Effector CD4-positive, alpha-beta T cell (primary cell): Measurements from ENCODE around the gene MBNL3.

Experiments
- DNase-seq: peaks from one replicate; pipeline ENCODE4 v3.0.0-alpha.2; 2020

The MBNL3 gene

GRCh38 chrX:132413459-132413858 is 75.4 kb downstream of the MBNL3 start:
- no peak for DNase-seq

GRCh38 chrX:132412208-132412607 is 76.6 kb downstream of the MBNL3 start:
- no peak for DNase-seq

DNA sequence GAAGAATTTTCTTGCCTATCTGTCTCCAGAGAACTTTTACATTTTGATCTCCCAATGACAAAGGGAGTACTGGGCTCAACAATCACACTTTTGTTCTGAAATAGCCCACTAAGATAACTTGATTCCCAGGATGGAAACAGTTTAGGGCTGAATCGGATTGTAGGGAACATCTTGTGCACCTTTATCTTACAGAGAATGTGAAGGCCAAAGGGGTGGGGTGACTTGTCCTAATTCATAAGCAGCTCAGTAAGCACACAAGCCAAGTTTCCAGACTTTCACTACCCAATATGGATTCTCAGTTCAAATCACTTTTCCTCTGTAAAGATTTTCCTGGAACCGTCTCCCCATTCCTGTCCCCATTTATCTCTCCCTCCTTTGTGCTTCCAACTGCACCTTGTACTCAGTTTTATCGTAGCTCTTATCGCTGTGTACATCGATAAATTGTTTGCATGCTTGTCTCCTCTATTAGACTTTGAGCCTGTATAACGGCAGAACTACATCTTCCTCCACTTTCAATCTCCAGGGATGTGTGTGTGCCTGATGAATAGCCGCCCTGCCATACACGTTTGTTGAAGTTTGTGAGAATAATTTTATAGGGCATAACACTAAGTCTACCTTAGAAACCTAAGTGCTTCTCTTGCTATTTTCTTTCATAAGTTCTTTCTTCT is 77.4 kb downstream of the MBNL3 start:
- no peak for DNase-seq

GRCh38 chrX:132409780-132410556 is 78.9 kb downstream of the MBNL3 start:
- no peak for DNase-seq

- DNase-seq: no peak
These were observed 81.1 kb downstream of the MBNL3 start for GRCh38 chrX:132407691-132408090.

DNA sequence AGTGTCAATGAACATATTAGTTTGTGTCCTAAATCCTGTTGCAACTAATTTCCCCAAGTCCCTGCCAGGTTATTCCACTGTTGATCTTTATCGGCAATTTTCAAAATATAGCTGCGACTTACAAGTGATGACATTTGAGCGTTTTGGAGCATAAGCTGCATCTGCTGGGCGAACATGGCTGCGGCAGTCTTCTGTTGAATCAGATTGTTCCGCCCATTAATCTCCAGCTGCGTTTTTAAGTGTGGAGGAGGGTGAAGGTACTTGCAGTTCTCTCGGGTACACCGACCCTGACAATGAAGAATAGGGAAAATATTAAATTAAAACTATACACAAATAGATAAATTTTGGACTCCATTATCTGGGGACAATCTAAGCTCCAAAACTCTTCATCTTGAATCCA is 82.7 kb downstream of the MBNL3 start:
- DNase-seq: no peak

DNA sequence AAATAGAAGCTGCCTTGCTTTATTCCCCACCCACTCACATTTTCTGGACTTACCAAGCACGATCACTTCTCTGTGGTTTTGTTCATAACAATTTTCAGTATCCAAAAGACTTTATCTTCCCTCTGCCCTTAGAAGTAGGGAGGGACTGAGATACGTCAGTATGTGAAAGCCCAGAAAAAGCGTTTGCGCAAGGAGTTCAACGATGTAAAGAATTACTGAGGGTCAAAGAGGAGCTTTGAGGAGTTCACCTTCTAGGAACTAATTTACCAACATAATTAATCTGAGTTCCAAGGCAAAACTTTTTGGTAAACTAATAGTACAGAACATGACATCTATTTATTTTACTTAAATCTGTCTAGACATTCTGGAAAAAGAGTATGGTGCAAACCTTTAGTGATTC is 84.6 kb downstream of the MBNL3 start:
- DNase-seq: no peak

GRCh38 chrX:132401935-132402334 is 86.9 kb downstream of the MBNL3 start:
- DNase-seq: no peak

DNA sequence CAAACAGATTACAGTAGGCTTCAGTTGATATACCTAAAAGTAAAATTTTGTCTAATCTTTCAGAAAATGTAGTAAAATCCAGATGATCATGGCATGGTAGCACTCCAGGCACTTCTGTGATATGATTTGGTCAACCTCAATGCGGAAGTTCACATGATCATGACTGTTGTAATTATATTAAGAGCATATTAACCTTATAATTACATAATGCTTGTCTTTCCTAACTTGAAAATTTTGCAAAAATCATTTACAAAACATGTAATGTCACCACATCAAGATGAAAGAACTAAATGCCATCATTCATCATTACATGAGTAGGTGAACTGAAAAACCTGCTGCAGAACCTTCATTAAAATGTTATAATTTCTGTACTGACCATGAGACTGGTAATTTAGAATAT is 88.1 kb downstream of the MBNL3 start:
- DNase-seq: no peak

DNA sequence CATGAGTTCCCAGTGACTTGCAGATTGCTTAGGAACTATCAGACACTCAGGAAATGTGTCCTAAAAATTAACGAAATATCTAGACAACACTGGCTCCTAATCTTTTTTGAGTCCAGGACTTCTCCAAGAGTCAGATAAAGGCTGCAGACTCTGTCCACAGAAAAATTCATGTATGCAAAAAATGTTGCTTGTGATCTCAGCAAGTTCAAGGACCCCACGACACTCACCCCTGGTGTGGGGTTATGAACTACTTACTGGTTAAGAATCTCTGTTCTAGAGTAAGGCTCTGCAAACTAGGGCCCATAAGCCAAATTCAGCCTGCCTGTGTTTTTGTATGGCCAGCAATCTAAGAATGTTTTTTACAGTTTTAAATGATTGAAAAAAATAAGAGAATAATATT is 93.2 kb downstream of the MBNL3 start:
- no peak for DNase-seq

GRCh38 chrX:132395026-132395425 is 93.8 kb downstream of the MBNL3 start:
- DNase-seq: no peak

GRCh38 chrX:132394591-132394990 is 94.2 kb downstream of the MBNL3 start:
- no peak for DNase-seq

DNA sequence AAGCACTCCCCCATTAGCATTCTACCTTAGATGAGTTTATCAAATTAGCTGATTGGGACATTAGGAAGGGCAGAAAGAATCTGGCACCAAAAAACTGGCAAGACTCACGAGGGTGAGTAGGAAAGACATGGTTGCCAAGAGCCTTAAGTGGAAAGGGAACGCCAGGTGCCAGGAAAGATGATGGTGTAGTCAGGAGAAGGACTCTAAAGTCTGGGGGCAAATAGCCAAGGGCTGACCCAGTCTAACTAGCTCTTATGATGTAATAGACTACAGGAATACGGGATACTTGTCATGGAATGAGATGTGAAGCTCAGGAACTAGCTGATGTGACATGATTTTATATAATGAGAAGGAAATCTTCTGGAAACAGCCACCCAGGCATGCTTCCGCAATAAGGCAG is 94.8 kb downstream of the MBNL3 start:
- DNase-seq: no peak

GRCh38 chrX:132393485-132393884 is 95.4 kb downstream of the MBNL3 start:
- DNase-seq: no peak

DNA sequence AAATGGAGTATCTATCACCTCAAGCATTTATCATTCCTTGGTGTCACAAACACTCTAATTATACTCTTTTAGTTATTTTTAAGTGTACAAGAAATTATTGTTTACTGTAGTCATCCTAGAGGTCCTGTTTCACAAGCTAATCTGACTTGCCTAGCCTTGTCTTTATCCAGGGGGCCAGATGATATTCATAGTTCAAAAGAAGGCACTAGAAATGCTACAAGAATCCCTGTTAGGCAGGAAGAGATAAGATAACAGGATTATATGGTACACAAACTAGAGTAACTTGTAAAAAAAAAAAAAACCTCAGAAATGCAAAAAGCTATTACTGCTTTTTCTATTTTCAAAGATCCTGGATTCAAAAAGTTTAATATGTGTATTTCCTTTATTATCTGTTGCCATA is 95.8 kb downstream of the MBNL3 start:
- DNase-seq: no peak

- no peak for DNase-seq
These were observed 98.0 kb downstream of the MBNL3 start for GRCh38 chrX:132390792-132391191.

DNA sequence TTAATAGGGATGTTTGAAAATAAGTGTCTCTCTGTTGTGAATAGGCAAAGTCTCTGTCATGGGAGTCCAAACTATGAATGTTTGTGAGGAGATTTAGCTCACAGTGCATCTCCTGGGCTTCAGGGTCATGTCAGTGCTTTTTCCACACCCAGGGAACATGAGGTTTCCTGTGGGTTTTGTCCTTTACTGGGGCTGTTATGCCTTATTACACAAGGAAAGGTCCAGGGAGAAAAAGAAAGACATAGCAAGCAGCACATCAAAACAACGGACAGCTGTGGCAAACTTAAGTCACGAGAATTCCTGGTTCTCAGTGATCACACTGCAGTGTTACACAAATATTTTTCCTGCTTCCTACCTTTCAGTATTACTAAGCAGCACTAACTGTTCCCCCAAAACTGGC is 99.4 kb downstream of the MBNL3 start:
- no peak for DNase-seq

DNA sequence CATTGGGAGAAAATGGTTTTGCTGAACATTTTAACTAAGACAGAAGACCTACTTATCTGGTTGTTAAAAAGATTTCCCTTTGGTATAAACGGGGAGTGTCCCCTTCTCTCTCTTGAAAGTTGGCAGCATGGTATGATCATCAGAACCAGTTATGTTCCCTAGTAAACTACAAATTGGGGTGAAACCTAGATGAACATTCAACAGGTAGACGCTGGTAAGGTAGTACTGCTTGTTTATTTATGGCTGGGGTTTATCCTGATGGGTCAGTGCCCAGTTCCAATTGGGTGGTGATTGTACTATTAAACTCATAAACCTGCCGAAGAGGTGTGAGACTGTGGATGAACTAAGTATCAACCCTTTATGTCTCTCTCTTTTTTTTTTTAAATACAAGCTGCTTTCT is 100.5 kb downstream of the MBNL3 start:
- no peak for DNase-seq

GRCh38 chrX:132384301-132384700 is 104.5 kb downstream of the MBNL3 start:
- DNase-seq: no peak

- no peak for DNase-seq
These were observed 106.8 kb downstream of the MBNL3 start for GRCh38 chrX:132382068-132382467.

- DNase-seq: no peak
These were observed 110.6 kb downstream of the MBNL3 start for GRCh38 chrX:132378281-132378680.

DNA sequence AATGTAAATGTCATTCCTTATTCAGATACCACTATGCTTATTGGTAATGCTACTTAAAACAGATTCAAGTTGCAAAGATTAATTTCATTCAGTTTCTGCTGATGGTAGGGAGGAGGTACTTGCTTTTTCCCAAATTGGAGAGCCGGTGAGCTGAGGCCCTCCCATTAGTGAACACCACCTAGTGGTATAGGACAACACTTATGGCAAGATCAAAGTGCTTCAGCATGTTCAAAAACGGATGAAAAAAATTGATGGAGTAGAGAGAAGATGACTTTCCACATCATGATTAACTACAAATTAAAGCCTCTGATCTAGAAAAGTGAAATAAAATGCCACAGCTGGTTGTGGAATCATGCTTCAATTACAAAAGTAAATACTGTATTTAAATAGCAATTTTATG is 112.9 kb downstream of the MBNL3 start:
- no peak for DNase-seq

DNA sequence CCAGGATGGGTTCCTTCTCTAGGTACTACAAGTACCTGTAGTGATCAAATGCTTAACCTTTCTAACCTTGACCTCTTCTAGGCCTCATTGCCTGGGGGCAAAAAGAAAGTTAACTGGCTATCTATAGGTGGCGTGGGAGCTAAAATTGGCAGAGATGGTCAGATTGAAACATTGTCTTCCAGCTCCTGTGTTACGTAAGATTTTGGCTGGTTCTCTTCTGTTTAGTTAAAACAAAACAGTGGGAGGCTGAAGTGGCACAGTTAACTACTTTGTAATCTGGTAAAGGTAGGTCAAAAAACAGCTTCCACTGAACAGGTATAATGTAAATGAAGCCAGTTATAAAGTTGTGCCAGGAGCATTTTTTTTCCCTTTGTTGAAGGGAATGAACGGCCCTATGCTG is 115.2 kb downstream of the MBNL3 start:
- DNase-seq: no peak

DNA sequence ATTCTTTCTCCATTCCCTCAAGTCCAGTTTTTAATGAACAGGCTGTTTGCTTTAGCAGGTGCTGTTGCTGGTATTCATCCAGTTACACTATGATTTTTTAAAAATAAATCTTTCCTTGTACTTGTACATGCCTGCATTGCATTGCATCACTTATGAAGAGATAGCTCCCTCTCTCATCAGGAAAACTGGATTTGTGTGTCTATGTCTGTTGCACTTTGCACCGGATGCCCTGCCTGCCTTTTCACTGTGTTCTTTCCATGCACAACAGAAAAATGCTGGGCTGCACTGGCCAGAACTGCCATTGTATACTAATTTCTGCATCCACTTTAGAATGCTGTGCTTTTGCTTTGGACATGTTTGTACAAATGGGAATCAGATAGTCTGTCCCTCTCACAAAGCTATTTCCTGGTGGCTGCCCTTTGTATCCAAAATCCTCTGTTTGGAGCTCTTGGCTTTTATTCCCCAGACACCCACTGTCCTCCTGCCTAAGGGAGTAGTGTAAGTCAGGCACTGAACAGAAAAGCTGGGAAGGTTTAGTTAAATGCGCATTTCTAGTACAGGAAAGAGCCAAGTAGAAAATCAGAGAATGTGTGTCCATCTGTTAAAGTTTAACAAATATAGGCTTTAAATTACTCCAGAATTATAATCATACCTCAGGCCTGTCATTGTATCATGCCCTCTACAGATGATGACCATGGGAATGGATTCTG is 119.1 kb downstream of the MBNL3 start:
- no peak for DNase-seq
